ENCODE results near the gene ATG13. TPM values are rescaled to one million over a fixed set of nuclear protein-coding genes. Genes with fewer than 3 reads are reported as not detected.

Gene ATG13
- polyA plus RNA-seq, 1 of the 3 experiments (the other 2 are of a cell fraction), result 39.4 TPM

GRCh38 chr11:46667043-46667481 is 49.7 kb downstream of the ATG13 start:
- CTCF ChIA-PET, result no interaction called here
- POLR2A ChIA-PET, result no interaction called here

GRCh38 chr11:46668480-46669085 is 51.2 kb downstream of the ATG13 start:
- no peaks in the 10 kb centered on the region for H3K9me2 ChIP-seq
- no peak for TF ChIP-seq POLR2AphosphoS5 (IDR thresholded peaks at IDR 0.05; ENCODE audit: low read depth, low read length)
- no peak for TF ChIP-seq RXRA (IDR thresholded peaks at IDR 0.05; ENCODE audit: borderline replicate concordance, low read depth)
- no peak for TF ChIP-seq TCF12 (IDR thresholded peaks at IDR 0.05)
- no peak for TF ChIP-seq IRF3 (IDR thresholded peaks at IDR 0.05; ENCODE audit: low read depth, low read length)
- TF ChIP-seq SIN3A (IDR thresholded peaks at IDR 0.05; ENCODE audit: borderline replicate concordance, low read depth, low read length), result no peak
- TF ChIP-seq EZH2phosphoT487 (IDR thresholded peaks at IDR 0.05; ENCODE audit: borderline replicate concordance, low read depth), result no peak
- TF ChIP-seq JUND (IDR thresholded peaks at IDR 0.05), result no peak
- TF ChIP-seq ELF1 (IDR thresholded peaks at IDR 0.05), result no peak
- H3K9ac ChIP-seq, result no peak overlapping the region
- no peak overlapping the region for H3K27ac ChIP-seq (ENCODE audit: low read depth in 2 of 2, low read length in 1 of 2)
- peaks cover 3% of the 10 kb centered on the region for H3F3A ChIP-seq (replicated peaks; ENCODE audit: insufficient read depth)
- no peaks in the 10 kb centered on the region for H3K27me3 ChIP-seq (ENCODE audit: insufficient read depth)
- H3K79me2 ChIP-seq (ENCODE audit: insufficient read depth), result no peaks in the 10 kb centered on the region
- POLR2A ChIA-PET, result no interaction called here
- no peaks in the 10 kb centered on the region for H3K9me3 ChIP-seq
- no peak overlapping the region for H3K4me2 ChIP-seq
- no peak overlapping the region for H3K4me3 ChIP-seq (ENCODE audit: low read depth in 2 of 2, low read length in 1 of 2)
- no peaks in the 10 kb centered on the region for H4K20me1 ChIP-seq (ENCODE audit: insufficient read depth)
- H2AFZ ChIP-seq (ENCODE audit: low read depth), result no peak overlapping the region
- WGBS (ENCODE audit: low lambda C conversion rate), result 96% methylated on average over 12 of the region's 12 CpGs
- H3K4me1 ChIP-seq (ENCODE audit: control insufficient read depth in 1 of 2, insufficient read depth in 2 of 2, low read depth in 1 of 2, low read length in 1 of 2), result no peaks in the 10 kb centered on the region
- DNase-seq, result no peak
- CTCF ChIA-PET, result interaction anchor here (1.4 kb wide), 1 partner anchor 10 kb away, joined by 4 read pairs; no protein-coding TSS in a partner anchor
- H3K36me3 ChIP-seq (replicated peaks in 1 of 2; ENCODE audit: control insufficient read depth in 1 of 2, insufficient read depth in 2 of 2, low read length in 1 of 2), result peaks cover 48 to 86% of the 10 kb centered on the region in 2 experiments

More at GRCh38 chr11:46667043-46667481, 49.7 kb downstream of the ATG13 start:
- Histone ChIP-seq H3K4me3 (ENCODE audit: low read depth in 2 of 2, low read length in 1 of 2) (no peak overlapping the region), H3K79me2 (ENCODE audit: insufficient read depth) (no peaks in the 10 kb centered on the region), H4K20me1 (ENCODE audit: insufficient read depth) (no peaks in the 10 kb centered on the region), H3K27ac (ENCODE audit: low read depth in 2 of 2, low read length in 1 of 2) (no peak overlapping the region), H3F3A (replicated peaks; ENCODE audit: insufficient read depth) (peaks cover 3% of the 10 kb centered on the region), H3K27me3 (ENCODE audit: insufficient read depth) (no peaks in the 10 kb centered on the region), H2AFZ (ENCODE audit: low read depth) (no peak overlapping the region), H3K4me2 (no peak overlapping the region), H3K36me3 (replicated peaks in 1 of 2; ENCODE audit: control insufficient read depth in 1 of 2, insufficient read depth in 2 of 2, low read length in 1 of 2) (peaks cover 38 to 76% of the 10 kb centered on the region in 2 experiments), H3K9me2 (no peaks in the 10 kb centered on the region), H3K9ac (no peak overlapping the region), H3K9me3 (no peaks in the 10 kb centered on the region), H3K4me1 (ENCODE audit: control insufficient read depth in 1 of 2, insufficient read depth in 2 of 2, low read depth in 1 of 2, low read length in 1 of 2) (no peaks in the 10 kb centered on the region)
- 94% methylated on average over 2 of the region's 2 CpGs for WGBS (ENCODE audit: low lambda C conversion rate)
- DNase-seq, result no peak
- TF ChIP-seq RFX5 (IDR thresholded peaks at IDR 0.05; ENCODE audit: low read length) (no peak), FOSL2 (IDR thresholded peaks at IDR 0.05; ENCODE audit: borderline replicate concordance, low read depth) (no peak), MAX (IDR thresholded peaks at IDR 0.05; ENCODE audit: low read depth) (no peak)

All from SK-N-SH (cell line).